B cell (primary cell): ENCODE measurements around the gene ABCC1.

ENCODE experiments used
- EZH2 ChIP-seq: IDR thresholded peaks from 2 replicates; pipeline ENCODE4 v1.6.1; 2012; ENCODE audit warnings: borderline replicate concordance, low read depth, mild to moderate bottlenecking, moderate library complexity, low read length; ENCODE audit not compliant: insufficient read depth, poor library complexity, severe bottlenecking
- TF ChIP-seq, protein P1 (sequence below): fragments of 200-600 bp; IDR thresholded peaks from one replicate; pipeline ENCODE4 v1.8.0; 2022; ENCODE audit warnings: antibody characterized with exemption, mild to moderate bottlenecking

DNA sequence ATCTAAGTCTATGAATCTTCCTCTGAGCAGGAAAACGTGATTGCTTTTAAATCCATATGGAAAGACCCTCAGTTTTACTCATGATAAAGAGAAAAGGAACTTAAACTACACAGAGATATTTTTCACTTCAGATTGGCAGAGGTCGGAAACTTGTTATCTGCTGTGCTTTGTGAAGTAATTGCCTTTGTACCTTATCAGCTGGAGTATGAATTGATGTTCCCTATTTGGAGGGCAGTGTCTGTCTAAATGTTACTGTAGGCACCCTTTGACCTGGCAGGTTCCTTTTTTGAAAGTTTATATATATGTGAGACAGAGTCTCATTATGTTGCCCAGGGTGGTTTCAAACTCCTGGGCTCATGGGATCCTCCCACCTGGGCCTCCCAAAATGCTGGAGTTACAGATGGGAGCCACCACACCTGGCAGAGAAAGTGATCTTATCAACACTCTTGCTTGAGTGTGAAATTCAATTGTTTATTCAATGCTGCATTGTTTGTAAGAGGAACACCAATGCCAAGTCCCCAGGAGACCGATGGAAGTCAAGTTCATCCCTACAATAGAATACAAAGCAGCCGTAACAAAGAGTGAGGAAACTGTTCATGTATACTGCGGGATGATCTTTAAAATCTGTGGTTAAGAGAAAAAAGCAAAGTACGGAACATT, 52.3 kb downstream of the ABCC1 start:
- TF ChIP-seq, protein P1, sequence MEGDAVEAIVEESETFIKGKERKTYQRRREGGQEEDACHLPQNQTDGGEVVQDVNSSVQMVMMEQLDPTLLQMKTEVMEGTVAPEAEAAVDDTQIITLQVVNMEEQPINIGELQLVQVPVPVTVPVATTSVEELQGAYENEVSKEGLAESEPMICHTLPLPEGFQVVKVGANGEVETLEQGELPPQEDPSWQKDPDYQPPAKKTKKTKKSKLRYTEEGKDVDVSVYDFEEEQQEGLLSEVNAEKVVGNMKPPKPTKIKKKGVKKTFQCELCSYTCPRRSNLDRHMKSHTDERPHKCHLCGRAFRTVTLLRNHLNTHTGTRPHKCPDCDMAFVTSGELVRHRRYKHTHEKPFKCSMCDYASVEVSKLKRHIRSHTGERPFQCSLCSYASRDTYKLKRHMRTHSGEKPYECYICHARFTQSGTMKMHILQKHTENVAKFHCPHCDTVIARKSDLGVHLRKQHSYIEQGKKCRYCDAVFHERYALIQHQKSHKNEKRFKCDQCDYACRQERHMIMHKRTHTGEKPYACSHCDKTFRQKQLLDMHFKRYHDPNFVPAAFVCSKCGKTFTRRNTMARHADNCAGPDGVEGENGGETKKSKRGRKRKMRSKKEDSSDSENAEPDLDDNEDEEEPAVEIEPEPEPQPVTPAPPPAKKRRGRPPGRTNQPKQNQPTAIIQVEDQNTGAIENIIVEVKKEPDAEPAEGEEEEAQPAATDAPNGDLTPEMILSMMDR, result no peak
- TF ChIP-seq EZH2, result no peak
